Measurements from ENCODE around the gene GSTA1.
"Not testable (repeated sequence)": the region's sequence is repeated elsewhere in the genome, so short reads cannot be mapped to it uniquely, and the experiment has no call there.

Gene GSTA1

GRCh38 chr6:52790861-52791260, 12.8 kb downstream of the GSTA1 start:
- no peak overlapping the region for H3K4me3 ChIP-seq (replicated peaks in 1 of 2; ENCODE audit: low read depth in 2 of 2, low read length in 2 of 2)
- DNase-seq (ENCODE audit: low read depth in 2 of 2) = no peak
- TF ChIP-seq CTCF (IDR thresholded peaks at IDR 0.05; ENCODE audit: low read depth, low read length) = no peak

GRCh38 chr6:52789658-52790057, 14.0 kb downstream of the GSTA1 start:
- peak in 1 of 2 donors; percentile 3 for DNase-seq (ENCODE audit: low read depth in 2 of 2)
- not testable (repeated sequence) for H3K4me3 ChIP-seq (replicated peaks in 1 of 2; ENCODE audit: low read depth in 2 of 2, low read length in 2 of 2)

- no peak for TF ChIP-seq CTCF (IDR thresholded peaks at IDR 0.05; ENCODE audit: low read depth, low read length)
- H3K4me3 ChIP-seq (replicated peaks in 1 of 2; ENCODE audit: low read depth in 2 of 2, low read length in 2 of 2) = no peak overlapping the region
- no peak for DNase-seq (ENCODE audit: low read depth in 2 of 2)
Measured at GRCh38 chr6:52788478-52788877, 15.1 kb downstream of the GSTA1 start.

- no peak for DNase-seq (ENCODE audit: low read depth in 2 of 2)
- TF ChIP-seq CTCF (IDR thresholded peaks at IDR 0.05; ENCODE audit: low read depth, low read length) = no peak
- no peak overlapping the region for H3K4me3 ChIP-seq (replicated peaks in 1 of 2; ENCODE audit: low read depth in 2 of 2, low read length in 2 of 2)
Measured at GRCh38 chr6:52787917-52788316, 15.7 kb downstream of the GSTA1 start.

- TF ChIP-seq CTCF (IDR thresholded peaks at IDR 0.05; ENCODE audit: low read depth, low read length) = no peak
- DNase-seq (ENCODE audit: low read depth in 2 of 2) = no peak
Measured at GRCh38 chr6:52786249-52786956, 17.2 kb downstream of the GSTA1 start.

GRCh38 chr6:52782696-52783274, 20.8 kb downstream of the GSTA1 start:
- not testable (repeated sequence) for H3K4me3 ChIP-seq (replicated peaks in 1 of 2; ENCODE audit: low read depth in 2 of 2, low read length in 2 of 2); DNase-seq (ENCODE audit: low read depth in 2 of 2)

More at GRCh38 chr6:52786249-52786956, 17.2 kb downstream of the GSTA1 start:
- H3K4me3 ChIP-seq (replicated peaks in 1 of 2; ENCODE audit: low read depth in 2 of 2, low read length in 2 of 2) = no peak overlapping the region

- not testable (repeated sequence) for H3K4me3 ChIP-seq (replicated peaks in 1 of 2; ENCODE audit: low read depth in 2 of 2, low read length in 2 of 2); DNase-seq (ENCODE audit: low read depth in 2 of 2)
Measured at GRCh38 chr6:52782209-52782608, 21.4 kb downstream of the GSTA1 start.

- no peak overlapping the region for H3K4me3 ChIP-seq (replicated peaks in 1 of 2; ENCODE audit: low read depth in 2 of 2, low read length in 2 of 2)
- DNase-seq (ENCODE audit: low read depth in 2 of 2) = no peak
- TF ChIP-seq CTCF (IDR thresholded peaks at IDR 0.05; ENCODE audit: low read depth, low read length) = no peak
Measured at GRCh38 chr6:52779237-52779636, 24.4 kb downstream of the GSTA1 start.

- not testable (repeated sequence) for H3K4me3 ChIP-seq (replicated peaks in 1 of 2; ENCODE audit: low read depth in 2 of 2, low read length in 2 of 2); DNase-seq (ENCODE audit: low read depth in 2 of 2)
Measured at GRCh38 chr6:52776711-52777351, 26.8 kb downstream of the GSTA1 start.

- DNase-seq (ENCODE audit: low read depth in 2 of 2) = peak in 1 of 2 donors; percentile 46
- H3K4me3 ChIP-seq (replicated peaks in 1 of 2; ENCODE audit: low read depth in 2 of 2, low read length in 2 of 2) = not testable (repeated sequence)
Measured at GRCh38 chr6:52769399-52769798, 34.2 kb downstream of the GSTA1 start.

- DNase-seq (ENCODE audit: low read depth in 2 of 2); H3K4me3 ChIP-seq (replicated peaks in 1 of 2; ENCODE audit: low read depth in 2 of 2, low read length in 2 of 2): not testable (repeated sequence)
Measured at GRCh38 chr6:52767658-52768057, 36.0 kb downstream of the GSTA1 start.

GRCh38 chr6:52763322-52763916, 40.2 kb downstream of the GSTA1 start, which contains the start of gene GSTA2:
TSS of gene GSTA2 (minus strand) at chr6:52763475. CDS start at chr6:52757947, 5,528 bp downstream.
- DNase-seq (ENCODE audit: low read depth in 2 of 2); H3K4me3 ChIP-seq (replicated peaks in 1 of 2; ENCODE audit: low read depth in 2 of 2, low read length in 2 of 2): not testable (repeated sequence)
